WTC11 (cell line): ENCODE data around the gene MAPK14. TPM values are rescaled to one million over a fixed set of nuclear protein-coding genes. Genes with fewer than 3 reads are reported as not detected.

ENCODE experiments used
- ATAC-seq: fragments of 200-7000 bp; cut with Tn5 transposase; 2 replicates; pipeline ENCODE4 v1.10.0; 2021; ENCODE audit warnings: mild to moderate bottlenecking, moderate library complexity
- CTCF ChIA-PET: fragments of 300-600 bp; sonication (Branson Sonifier 250); formaldehyde crosslinking; loops from one replicate; lab custom pipeline; 2021; ENCODE audit warnings: antibody characterized with exemption; lab: Charles Lee
- POLR2A ChIA-PET: fragments of 350-600 bp; sonication (Branson Sonifier 250); formaldehyde crosslinking; loops from one replicate; lab custom pipeline; 2021; ENCODE audit warnings: antibody characterized with exemption; lab: Charles Lee
- DNase-seq: peaks from one replicate; pipeline ENCODE4 v3.0.0; 2021; ENCODE audit warnings: low spot score
- H3K27ac Mint-ChIP-seq: 2 replicates; pipeline ENCODE4 v1.8.0; 2021; ENCODE audit warnings: mixed read lengths
- H3K27me3 Mint-ChIP-seq: 2 replicates; pipeline ENCODE4 v1.8.0; 2021; ENCODE audit warnings: low read depth, mild to moderate bottlenecking, moderate library complexity, mixed read lengths
- H3K36me3 Mint-ChIP-seq: 2 replicates; pipeline ENCODE4 v1.8.0; 2021; ENCODE audit warnings: mixed read lengths
- H3K4me1 Mint-ChIP-seq: 2 replicates; pipeline ENCODE4 v1.8.0; 2022; ENCODE audit warnings: mixed read lengths
- H3K4me3 Mint-ChIP-seq: 2 replicates; pipeline ENCODE4 v1.8.0; 2021; ENCODE audit warnings: mild to moderate bottlenecking, moderate library complexity, mixed read lengths
- H3K9me3 Mint-ChIP-seq: 2 replicates; pipeline ENCODE4 v1.8.0; 2021; ENCODE audit warnings: mixed read lengths
- AR ChIP-seq: fragments of 250-450 bp; sonication (Bioruptor Pico); IDR thresholded peaks from 2 replicates; pipeline ENCODE4 v1.9.0; 2021; ENCODE audit warnings: mild to moderate bottlenecking
- ATF2 ChIP-seq: sonication (generic); formaldehyde crosslinking; IDR thresholded peaks from 2 replicates; pipeline ENCODE4 v1.8.1; 2022; ENCODE audit warnings: low read depth, missing genetic modification reagents, borderline replicate concordance
- CTCF ChIP-seq: fragments of 200-600 bp; IDR thresholded peaks from 2 replicates; pipeline ENCODE4 v1.8.0; 2022; ENCODE audit warnings: antibody characterized with exemption
- E2F1 ChIP-seq: sonication (generic); formaldehyde crosslinking; IDR thresholded peaks from 2 replicates; pipeline ENCODE4 v1.8.0; 2022; ENCODE audit warnings: mild to moderate bottlenecking, missing genetic modification reagents
- ETV6 ChIP-seq: sonication (generic); formaldehyde crosslinking; IDR thresholded peaks from 2 replicates; pipeline ENCODE4 v1.8.1; 2022; ENCODE audit warnings: mild to moderate bottlenecking, missing genetic modification reagents
- FOXP1 ChIP-seq: sonication (generic); formaldehyde crosslinking; IDR thresholded peaks from 2 replicates; pipeline ENCODE4 v1.8.0; 2022; ENCODE audit warnings: missing genetic modification reagents, mild to moderate bottlenecking, moderate library complexity, borderline replicate concordance
- HMGA2 ChIP-seq: fragments of 250-450 bp; sonication (Bioruptor Pico); IDR thresholded peaks from 2 replicates; pipeline ENCODE4 v1.4.0; 2021; ENCODE audit warnings: mild to moderate bottlenecking, moderate library complexity
- MXD4 ChIP-seq: fragments of 250-450 bp; sonication (Bioruptor Pico); IDR thresholded peaks from 2 replicates; pipeline ENCODE4 v1.8.0; 2021; ENCODE audit warnings: mild to moderate bottlenecking, moderate library complexity, borderline replicate concordance
- NFATC4 ChIP-seq: fragments of 250-450 bp; sonication (Bioruptor Pico); IDR thresholded peaks from 2 replicates; pipeline ENCODE4 v1.9.0; 2021; ENCODE audit warnings: mild to moderate bottlenecking
- NFYB ChIP-seq: sonication (generic); formaldehyde crosslinking; conservative IDR thresholded peaks from 2 replicates; pipeline ENCODE4 v1.8.0; 2022; ENCODE audit warnings: low read depth, missing genetic modification reagents
- OVOL2 ChIP-seq: fragments of 250-450 bp; sonication (Bioruptor Pico); IDR thresholded peaks from 2 replicates; pipeline ENCODE4 v1.9.0; 2021; ENCODE audit warnings: mild to moderate bottlenecking, borderline replicate concordance
- PRDM15 ChIP-seq: sonication (generic); formaldehyde crosslinking; IDR thresholded peaks from 2 replicates; pipeline ENCODE4 v1.8.0; 2022; ENCODE audit warnings: missing genetic modification reagents
- TEAD1 ChIP-seq: sonication (generic); formaldehyde crosslinking; IDR thresholded peaks from 2 replicates; pipeline ENCODE4 v1.8.0; 2022; ENCODE audit warnings: mild to moderate bottlenecking, missing genetic modification reagents
- TP53 ChIP-seq: sonication (generic); formaldehyde crosslinking; IDR thresholded peaks from 2 replicates; pipeline ENCODE4 v1.8.1; 2023; ENCODE audit warnings: mild to moderate bottlenecking, missing genetic modification reagents
- USF2 ChIP-seq: sonication (generic); formaldehyde crosslinking; IDR thresholded peaks from 2 replicates; pipeline ENCODE4 v1.8.1; 2023; ENCODE audit warnings: mild to moderate bottlenecking, missing genetic modification reagents, moderate library complexity
- ZMAT4 ChIP-seq: fragments of 250-450 bp; sonication (Bioruptor Pico); IDR thresholded peaks from 2 replicates; pipeline ENCODE4 v1.9.0; 2021; ENCODE audit warnings: mild to moderate bottlenecking
- ZNF281 ChIP-seq: sonication (generic); formaldehyde crosslinking; IDR thresholded peaks from 2 replicates; pipeline ENCODE4 v1.8.0; 2023; ENCODE audit warnings: mild to moderate bottlenecking, missing genetic modification reagents
- ZNF532 ChIP-seq: fragments of 250-450 bp; sonication (Bioruptor Pico); IDR thresholded peaks from 2 replicates; pipeline ENCODE4 v1.9.0; 2021; ENCODE audit warnings: mild to moderate bottlenecking, borderline replicate concordance
- total RNA-seq: library from RNA; stranded (reverse); gene quantifications from 3 replicates; pipeline ENCODE4 v1.2.3, GENCODE V29; 2021

MAPK14 gene
- total RNA-seq, 1 experiment from 2014 or later: 34.0 TPM

GRCh38 chr6:36070252-36070651 lies 42.6 kb downstream of the MAPK14 start:
- CTCF ChIA-PET: no interaction called here
- POLR2A ChIA-PET: no interaction called here
- Mint-ChIP-seq H3K4me3 (no peak overlapping the region), H3K27ac (no peak overlapping the region), H3K36me3 (0 out of 2 replicates have a peak, but pooled peaks cover 1% of the 10 kb centered on the region), H3K4me1 (no peaks in the 10 kb centered on the region), H3K9me3 (no peaks in the 10 kb centered on the region), H3K27me3 (no peaks in the 10 kb centered on the region)
- DNase-seq (no peak), ATAC-seq (no peak)
- TF ChIP-seq HMGA2 (CRISPR knock-in tag) (no peak), AR (CRISPR knock-in tag) (no peak), ZNF532 (no peak), E2F1 (no peak), CTCF (no peak), PRDM15 (CRISPR knock-in tag) (no peak), NFYB (CRISPR knock-in tag) (no peak), USF2 (CRISPR knock-in tag) (no peak), ZNF281 (no peak), ETV6 (CRISPR knock-in tag) (no peak), TEAD1 (CRISPR knock-in tag) (no peak), ZMAT4 (CRISPR knock-in tag) (no peak), FOXP1 (CRISPR knock-in tag) (no peak), NFATC4 (CRISPR knock-in tag) (no peak), OVOL2 (CRISPR knock-in tag) (no peak), ATF2 (CRISPR knock-in tag) (no peak), TP53 (CRISPR knock-in tag) (no peak), MXD4 (CRISPR knock-in tag) (no peak)
